CD14-positive monocyte (primary cell): ENCODE data around the gene CDC40. TPM values are rescaled to one million over a fixed set of nuclear protein-coding genes. Genes with fewer than 3 reads are reported as not detected.

Experiments
- DNase-seq, 3 donors: peaks; one replicate each; pipeline ENCODE4 v3.0.0-alpha.2; 2011 to 2022
- H2AFZ ChIP-seq: 2 replicates; pipeline ENCODE4 v1.6.0; 2012; ENCODE audit warnings: mild to moderate bottlenecking, low read depth, low read length, inconsistent platforms; ENCODE audit not compliant: insufficient read depth, poor library complexity, severe bottlenecking
- H3K27ac ChIP-seq, 2 donors: 1 replicate in 1 of 2; 2 replicates in 1 of 2; pipeline ENCODE4 v1.5.1; 2012 to 2013; ENCODE audit warnings: low read length in 2 of 2, control low read depth in 1 of 2, inconsistent platforms in 1 of 2, low read depth in 1 of 2, mild to moderate bottlenecking in 1 of 2
- H3K27me3 ChIP-seq, 2 donors: one replicate each; pipeline versions ENCODE4 v1.6.0 to v1.6.1; 2011 to 2013; ENCODE audit warnings: low read length in 2 of 2; ENCODE audit not compliant: control insufficient read depth in 2 of 2, insufficient read depth in 2 of 2
- H3K36me3 ChIP-seq, 2 donors: replicated peaks in 1 of 2; 1 replicate in 1 of 2; 2 replicates in 1 of 2; pipeline versions ENCODE4 v1.5.1 to v1.6.1; 2012 to 2013; ENCODE audit warnings: low read length in 2 of 2, control low read depth in 1 of 2, inconsistent platforms in 1 of 2, mild to moderate bottlenecking in 1 of 2; ENCODE audit not compliant: insufficient read depth in 2 of 2, control insufficient read depth in 1 of 2
- H3K4me1 ChIP-seq, 2 donors: 1 replicate in 1 of 2; 2 replicates in 1 of 2; pipeline versions ENCODE4 v1.5.1 to v1.6.1; 2012 to 2013; ENCODE audit warnings: low read length in 2 of 2, control low read depth in 1 of 2, inconsistent platforms in 1 of 2, mild to moderate bottlenecking in 1 of 2, moderate library complexity in 1 of 2; ENCODE audit not compliant: insufficient read depth in 2 of 2, control insufficient read depth in 1 of 2
- H3K4me2 ChIP-seq: replicated peaks from 2 replicates; pipeline ENCODE3; 2012; ENCODE audit warnings: low read length, moderate library complexity, mild to moderate bottlenecking; ENCODE audit not compliant: poor library complexity, severe bottlenecking; ENCODE audit errors: extremely low read depth
- H3K4me3 ChIP-seq, 3 experiments: fragments of 200-600 bp in 1 of 3; sonication (generic) in 1 of 3; replicated peaks in 1 of 3; 1 replicate in 2 of 3; 2 replicates in 1 of 3; pipeline ENCODE4 v1.5.1; 2011 to 2013; ENCODE audit warnings: low read length in 3 of 3, mild to moderate bottlenecking in 3 of 3, control low read depth in 2 of 3, low read depth in 2 of 3, inconsistent platforms in 1 of 3, moderate library complexity in 1 of 3
- H3K79me2 ChIP-seq: 2 replicates; pipeline ENCODE4 v1.6.0; 2012; ENCODE audit warnings: mild to moderate bottlenecking, control low read depth, inconsistent platforms, low read length, moderate library complexity; ENCODE audit not compliant: insufficient read depth
- H3K9ac ChIP-seq: 2 replicates; pipeline ENCODE4 v1.6.0; 2017; ENCODE audit warnings: low read length, mild to moderate bottlenecking; ENCODE audit not compliant: insufficient read depth, poor library complexity, severe bottlenecking
- H3K9me3 ChIP-seq, 2 donors: replicated peaks in 1 of 2; 1 replicate in 1 of 2; 2 replicates in 1 of 2; pipeline versions ENCODE4 v1.5.1 to v1.6.1; 2012 to 2013; ENCODE audit warnings: low read length in 2 of 2, control low read depth in 1 of 2; ENCODE audit not compliant: control insufficient read depth in 1 of 2, insufficient read depth in 1 of 2
- H4K20me1 ChIP-seq: 2 replicates; pipeline ENCODE4 v1.6.0; 2012; ENCODE audit warnings: mild to moderate bottlenecking, low read length, control low read depth, moderate library complexity; ENCODE audit not compliant: insufficient read depth
- H3K27ac Mint-ChIP-seq, 7 donors: one replicate each; pipeline ENCODE4 v1.8.0; 2020; ENCODE audit warnings: mild to moderate bottlenecking in 7 of 7, mixed read lengths in 7 of 7, moderate library complexity in 6 of 7, inconsistent platforms in 2 of 7
- H3K27me3 Mint-ChIP-seq, 3 donors: one replicate each; pipeline ENCODE4 v1.8.0; 2021 to 2022; ENCODE audit warnings: low read depth in 3 of 3, mild to moderate bottlenecking in 3 of 3, mixed read lengths in 3 of 3, moderate library complexity in 3 of 3, inconsistent platforms in 1 of 3
- H3K36me3 Mint-ChIP-seq, 2 donors: one replicate each; pipeline ENCODE4 v1.8.0; 2020; ENCODE audit warnings: mixed read lengths in 2 of 2, inconsistent platforms in 1 of 2, mild to moderate bottlenecking in 1 of 2
- H3K4me1 Mint-ChIP-seq: one replicate; pipeline ENCODE4 v1.8.0; 2020; ENCODE audit warnings: mild to moderate bottlenecking, mixed read lengths
- H3K4me3 Mint-ChIP-seq, 2 donors: one replicate each; pipeline ENCODE4 v1.8.0; 2020; ENCODE audit warnings: mild to moderate bottlenecking in 2 of 2, mixed read lengths in 2 of 2, moderate library complexity in 1 of 2
- H3K9me3 Mint-ChIP-seq, 7 donors: one replicate each; pipeline ENCODE4 v1.8.0; 2020 to 2022; ENCODE audit warnings: mixed read lengths in 7 of 7, mild to moderate bottlenecking in 6 of 7, moderate library complexity in 6 of 7, inconsistent platforms in 2 of 7
- WGBS: methylation state at CpG from one replicate; pipeline ENCODE4 v1.1.5; 2013; ENCODE audit warnings: missing lambda C conversion rate; ENCODE audit not compliant: insufficient coverage; 5-methylcytosine and 5-hydroxymethylcytosine counted together
- intact Hi-C, 2 donors: fragments of 100-400 bp; cut with micrococcal nuclease; formaldehyde crosslinking; loops; one replicate each; pipeline versions ENCODE4 v1.15.0 to v1.15.1; 2023
- polyA plus RNA-seq, 3 donors: library from polyadenylated mRNA; depleted of rRNA in 1 of 3; unstranded in 2 of 3; stranded (reverse) in 1 of 3; fragments of 300-500 nt in 2 of 3; fragments of >200 nt in 1 of 3; fragmentation: Illumina TruSeq in 2 of 3; gene quantifications; 1 replicate in 2 of 3; 2 replicates in 1 of 3; pipeline ENCODE4 v1.2.3, GENCODE V29; 2012 to 2021
- TF ChIP-seq, protein P1 (sequence below): fragments of 200-600 bp; IDR thresholded peaks from one replicate; pipeline ENCODE4 v1.8.0; 2022; ENCODE audit warnings: antibody characterized with exemption, mild to moderate bottlenecking

Gene CDC40
- polyA plus RNA-seq, 3 donors = 13.6 to 26.4 (median 17.0) TPM

GRCh38 chr6:110198561-110198960 lies 18.3 kb downstream of the CDC40 start:
- Mint-ChIP-seq H3K4me1 (no peaks in the 10 kb centered on the region), H3K4me3 (no peak overlapping the region), H3K9me3 (no peaks in the 10 kb centered on the region), H3K27me3 (no peaks in the 10 kb centered on the region), H3K36me3 (peaks cover 24 to 31% of the 10 kb centered on the region in 2 donors), H3K27ac (no peak overlapping the region)
- intact Hi-C loops = no loop called here
- TF ChIP-seq, protein P1, sequence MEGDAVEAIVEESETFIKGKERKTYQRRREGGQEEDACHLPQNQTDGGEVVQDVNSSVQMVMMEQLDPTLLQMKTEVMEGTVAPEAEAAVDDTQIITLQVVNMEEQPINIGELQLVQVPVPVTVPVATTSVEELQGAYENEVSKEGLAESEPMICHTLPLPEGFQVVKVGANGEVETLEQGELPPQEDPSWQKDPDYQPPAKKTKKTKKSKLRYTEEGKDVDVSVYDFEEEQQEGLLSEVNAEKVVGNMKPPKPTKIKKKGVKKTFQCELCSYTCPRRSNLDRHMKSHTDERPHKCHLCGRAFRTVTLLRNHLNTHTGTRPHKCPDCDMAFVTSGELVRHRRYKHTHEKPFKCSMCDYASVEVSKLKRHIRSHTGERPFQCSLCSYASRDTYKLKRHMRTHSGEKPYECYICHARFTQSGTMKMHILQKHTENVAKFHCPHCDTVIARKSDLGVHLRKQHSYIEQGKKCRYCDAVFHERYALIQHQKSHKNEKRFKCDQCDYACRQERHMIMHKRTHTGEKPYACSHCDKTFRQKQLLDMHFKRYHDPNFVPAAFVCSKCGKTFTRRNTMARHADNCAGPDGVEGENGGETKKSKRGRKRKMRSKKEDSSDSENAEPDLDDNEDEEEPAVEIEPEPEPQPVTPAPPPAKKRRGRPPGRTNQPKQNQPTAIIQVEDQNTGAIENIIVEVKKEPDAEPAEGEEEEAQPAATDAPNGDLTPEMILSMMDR = no peak
- Histone ChIP-seq H4K20me1 (peaks cover 97% of the 10 kb centered on the region), H2AFZ (no peak overlapping the region), H3K4me1 (no peaks in the 10 kb centered on the region), H3K4me2 (no peak overlapping the region), H3K4me3 (no peak overlapping the region), H3K9me3 (no peaks in the 10 kb centered on the region), H3K9ac (no peak overlapping the region), H3K27ac (no peak overlapping the region), H3K36me3 (peaks cover 25 to 69% of the 10 kb centered on the region in 2 donors), H3K27me3 (no peaks in the 10 kb centered on the region), H3K79me2 (peaks cover 97% of the 10 kb centered on the region)
- no peak for DNase-seq
- no CpG with 5 or more reads among the region's 3 CpGs for WGBS

DNA sequence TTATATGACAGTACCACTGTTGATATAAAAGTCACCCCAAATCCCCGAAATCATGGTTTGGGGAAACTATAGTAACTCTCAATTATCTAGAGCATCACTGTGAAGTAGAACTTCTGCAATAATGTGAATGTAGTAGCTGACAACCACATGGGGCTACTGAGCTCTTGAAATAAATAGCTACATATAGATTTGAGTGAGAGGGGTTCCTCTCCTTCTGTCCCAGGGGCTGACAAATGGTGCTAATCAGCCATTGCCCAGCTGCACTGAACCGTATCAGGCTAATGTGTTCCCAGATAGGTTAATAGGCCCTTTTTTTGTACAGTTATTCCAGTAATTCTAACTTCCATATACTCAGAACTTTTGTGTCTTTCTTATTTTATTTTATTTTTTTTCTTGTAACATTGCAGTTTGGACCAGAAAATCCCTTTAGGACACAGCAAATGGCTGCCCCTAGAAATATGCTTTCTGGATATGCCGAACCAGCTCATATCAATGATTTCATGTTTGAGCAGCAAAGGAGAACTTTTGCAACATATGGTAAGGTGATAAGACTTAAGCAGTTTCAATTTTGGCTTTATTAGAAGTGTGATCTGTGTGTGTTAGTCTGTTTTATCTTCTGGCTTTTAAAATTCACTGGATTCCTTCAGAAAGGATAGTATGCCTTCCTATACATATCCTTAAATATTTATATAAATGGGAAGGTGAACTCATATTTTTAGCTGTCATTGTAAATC lies 21.1 kb downstream of the CDC40 start:
- Mint-ChIP-seq H3K4me1 (peaks cover 4% of the 10 kb centered on the region), H3K36me3 (peaks cover 21 to 33% of the 10 kb centered on the region in 2 donors), H3K9me3 (no peaks in the 10 kb centered on the region), H3K27ac (no peak overlapping the region), H3K4me3 (no peak overlapping the region), H3K27me3 (no peaks in the 10 kb centered on the region)
- H3K36me3 ChIP-seq = peaks cover 6 to 66% of the 10 kb centered on the region in 2 donors
- peaks cover 91% of the 10 kb centered on the region for H4K20me1 ChIP-seq
- 100% methylated on average over 1 of the region's 3 CpGs for WGBS
- intact Hi-C loops = no loop called here
- TF ChIP-seq, protein P1 = no peak
- no peak overlapping the region for H2AFZ ChIP-seq
- H3K79me2 ChIP-seq = peaks cover 83% of the 10 kb centered on the region
- no peak overlapping the region for H3K9ac ChIP-seq
- peak overlapping the region in 1 of 2 donors; percentile 9 for H3K27ac ChIP-seq
- DNase-seq = no peak
- no peaks in the 10 kb centered on the region for H3K27me3 ChIP-seq
- no peak overlapping the region for H3K4me3 ChIP-seq
- no peaks in the 10 kb centered on the region for H3K4me1 ChIP-seq
- H3K4me2 ChIP-seq = no peak overlapping the region
- H3K9me3 ChIP-seq = no peaks in the 10 kb centered on the region
